Renal cortical epithelial cell (primary cell): ENCODE measurements around the gene MAD1L1. TPM values are rescaled to one million over a fixed set of nuclear protein-coding genes. Genes with fewer than 3 reads are reported as not detected.
"Not testable (repeated sequence)": the region's sequence is repeated elsewhere in the genome, so short reads cannot be mapped to it uniquely, and the experiment has no call there.

Experiments used
- DNase-seq: peaks from one replicate; pipeline ENCODE4 v3.0.0-alpha.2; 2011; ENCODE audit warnings: low read depth
- total RNA-seq: library from RNA; depleted of rRNA; stranded (reverse); fragments of >200 nt; gene quantifications from 2 replicates; pipeline ENCODE4 v1.2.3, GENCODE V29; 2014

Gene MAD1L1
- total RNA-seq, 1 donor from 2014 or later, result 33.5 TPM

GRCh38 chr7:2068693-2069471 lies 163.9 kb downstream of the MAD1L1 start:
- DNase-seq, result no peak

- DNase-seq, result no peak
These were observed 166.4 kb downstream of the MAD1L1 start for GRCh38 chr7:2066251-2066919.

GRCh38 chr7:2065528-2065927 lies 167.2 kb downstream of the MAD1L1 start:
- no peak for DNase-seq

- DNase-seq, result no peak
These were observed 169.0 kb downstream of the MAD1L1 start for GRCh38 chr7:2063563-2064260.

- no peak for DNase-seq
These were observed 170.1 kb downstream of the MAD1L1 start for GRCh38 chr7:2062648-2063047.

GRCh38 chr7:2060701-2061100 lies 172.0 kb downstream of the MAD1L1 start:
- no peak for DNase-seq

- no peak for DNase-seq
These were observed 172.6 kb downstream of the MAD1L1 start for GRCh38 chr7:2059964-2060700.

GRCh38 chr7:2058246-2058645 lies 174.5 kb downstream of the MAD1L1 start:
- DNase-seq, result not testable (repeated sequence)

GRCh38 chr7:2055956-2056355 lies 176.8 kb downstream of the MAD1L1 start:
- DNase-seq, result no peak

GRCh38 chr7:2054927-2055326 lies 177.8 kb downstream of the MAD1L1 start:
- no peak for DNase-seq

- DNase-seq, result no peak
These were observed 179.3 kb downstream of the MAD1L1 start for GRCh38 chr7:2053395-2053794.

- no peak for DNase-seq
These were observed 180.1 kb downstream of the MAD1L1 start for GRCh38 chr7:2052657-2053048.

GRCh38 chr7:2051707-2052656 lies 180.8 kb downstream of the MAD1L1 start:
- DNase-seq, result no peak

GRCh38 chr7:2050511-2050866 lies 182.3 kb downstream of the MAD1L1 start:
- no peak for DNase-seq

- no peak for DNase-seq
These were observed 182.8 kb downstream of the MAD1L1 start for GRCh38 chr7:2049782-2050510.

GRCh38 chr7:2049111-2049781 lies 183.5 kb downstream of the MAD1L1 start:
- no peak for DNase-seq

GRCh38 chr7:2048531-2048930 lies 184.2 kb downstream of the MAD1L1 start:
- DNase-seq, result no peak

- no peak for DNase-seq
These were observed 184.7 kb downstream of the MAD1L1 start for GRCh38 chr7:2048006-2048405.
